ENCODE data around the gene ZNRD2.

Gene ZNRD2

DNA sequence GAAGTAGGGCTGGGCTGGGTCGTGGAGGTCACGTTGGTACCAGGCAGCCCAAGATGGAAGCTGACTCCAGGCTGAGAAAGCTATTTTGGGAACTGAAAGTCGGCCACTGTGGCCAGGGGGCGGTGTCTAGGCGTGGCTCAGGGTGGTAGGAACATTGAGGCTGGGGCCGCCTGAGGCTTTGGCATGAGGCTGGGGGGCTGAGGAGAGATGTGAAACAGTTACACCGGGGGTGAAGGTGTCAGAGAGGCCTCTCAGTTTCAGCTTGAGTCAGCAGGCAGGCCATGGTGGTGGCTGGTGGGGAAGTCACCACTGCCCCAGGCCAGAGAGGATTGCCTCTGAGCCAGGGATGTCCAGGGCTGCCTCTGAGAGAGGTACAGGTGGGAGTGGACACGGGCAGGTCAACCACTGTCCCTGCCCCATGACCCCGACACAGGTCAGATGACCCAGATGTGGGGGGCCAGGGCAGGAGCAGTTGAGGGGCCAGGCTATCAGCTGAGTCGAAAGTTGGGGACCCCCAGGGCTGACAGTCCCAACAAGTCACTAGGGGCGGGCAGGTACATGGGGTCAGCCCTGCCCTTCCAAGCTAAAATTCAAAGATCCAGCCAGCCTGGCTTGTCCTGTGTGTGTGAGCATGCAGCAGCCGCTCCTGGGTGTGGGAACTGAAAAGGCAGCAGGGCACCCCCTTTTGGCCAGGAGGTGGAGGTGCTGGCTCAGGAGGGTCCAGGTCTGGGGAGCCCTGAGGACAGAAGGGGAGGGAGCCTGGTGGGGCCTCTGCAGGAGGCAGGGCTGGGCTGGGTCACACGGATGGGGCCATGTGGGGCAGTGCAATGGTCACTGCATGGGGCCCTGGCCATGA lies 18.1 kb downstream of the ZNRD2 start:
- DNase-seq (ENCODE audit: low spot score) = peak; percentile 81

DNA sequence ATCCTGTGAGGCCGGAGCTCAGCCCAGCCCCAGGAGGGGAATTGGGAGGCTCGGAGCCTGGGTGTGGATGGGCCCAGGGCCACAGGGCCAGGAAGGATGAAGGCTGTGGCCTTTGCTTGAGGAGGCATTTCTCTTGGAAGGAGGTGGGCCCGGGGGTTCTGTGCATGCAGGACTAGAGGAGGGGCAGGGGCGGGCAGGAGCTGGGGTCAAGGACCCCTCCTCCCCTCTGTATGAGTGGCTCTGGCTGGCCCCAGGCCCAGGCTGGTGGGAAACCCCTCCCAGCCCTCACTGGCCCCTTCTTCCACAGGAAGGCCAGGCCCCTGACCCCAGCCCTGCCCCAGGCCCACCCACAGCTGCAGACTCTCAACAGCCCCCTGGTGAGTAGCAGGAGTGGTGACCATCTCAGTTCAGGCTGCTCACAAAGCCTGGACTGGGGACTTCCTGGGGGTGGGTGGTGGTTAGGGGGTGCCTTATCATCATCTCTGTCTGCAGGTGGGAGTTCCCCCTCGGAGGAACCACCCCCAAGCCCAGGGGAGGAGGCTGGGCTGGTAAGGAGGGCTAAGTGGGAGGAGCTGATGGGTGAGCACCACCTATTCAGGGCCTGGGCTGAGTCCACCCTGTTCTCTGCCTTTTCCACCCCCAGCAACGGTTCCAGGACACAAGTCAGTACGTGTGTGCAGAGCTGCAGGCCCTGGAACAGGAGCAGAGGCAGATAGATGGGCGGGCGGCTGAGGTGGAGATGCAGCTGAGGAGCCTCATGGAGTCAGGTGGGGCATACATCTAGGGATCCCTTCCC lies 19.4 kb downstream of the ZNRD2 start:
- no peak for DNase-seq (ENCODE audit: low spot score)

DNA sequence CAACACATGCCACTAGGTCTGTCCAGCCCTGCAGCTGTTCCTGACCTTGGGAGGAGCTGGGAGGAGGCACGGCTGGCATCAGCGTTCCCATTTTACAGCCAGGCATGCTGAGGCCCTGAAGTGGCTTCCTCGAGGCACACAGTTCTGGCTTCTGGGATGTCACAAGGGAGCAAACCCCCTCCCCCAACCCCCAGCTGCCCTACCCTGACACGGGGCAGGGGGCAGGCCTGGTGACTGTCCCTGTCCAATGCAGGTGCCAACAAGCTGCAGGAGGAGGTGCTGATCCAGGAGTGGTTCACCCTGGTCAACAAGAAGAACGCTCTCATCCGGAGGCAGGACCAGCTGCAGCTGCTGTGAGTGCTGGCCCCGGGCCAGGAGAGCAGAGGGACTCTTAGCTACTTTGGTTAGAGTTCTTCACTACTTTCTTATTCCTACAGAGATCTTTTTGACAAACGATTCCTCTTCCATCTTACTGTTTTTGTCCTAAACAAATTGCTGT lies 20.0 kb downstream of the ZNRD2 start:
- DNase-seq (ENCODE audit: low spot score) = no peak

DNA sequence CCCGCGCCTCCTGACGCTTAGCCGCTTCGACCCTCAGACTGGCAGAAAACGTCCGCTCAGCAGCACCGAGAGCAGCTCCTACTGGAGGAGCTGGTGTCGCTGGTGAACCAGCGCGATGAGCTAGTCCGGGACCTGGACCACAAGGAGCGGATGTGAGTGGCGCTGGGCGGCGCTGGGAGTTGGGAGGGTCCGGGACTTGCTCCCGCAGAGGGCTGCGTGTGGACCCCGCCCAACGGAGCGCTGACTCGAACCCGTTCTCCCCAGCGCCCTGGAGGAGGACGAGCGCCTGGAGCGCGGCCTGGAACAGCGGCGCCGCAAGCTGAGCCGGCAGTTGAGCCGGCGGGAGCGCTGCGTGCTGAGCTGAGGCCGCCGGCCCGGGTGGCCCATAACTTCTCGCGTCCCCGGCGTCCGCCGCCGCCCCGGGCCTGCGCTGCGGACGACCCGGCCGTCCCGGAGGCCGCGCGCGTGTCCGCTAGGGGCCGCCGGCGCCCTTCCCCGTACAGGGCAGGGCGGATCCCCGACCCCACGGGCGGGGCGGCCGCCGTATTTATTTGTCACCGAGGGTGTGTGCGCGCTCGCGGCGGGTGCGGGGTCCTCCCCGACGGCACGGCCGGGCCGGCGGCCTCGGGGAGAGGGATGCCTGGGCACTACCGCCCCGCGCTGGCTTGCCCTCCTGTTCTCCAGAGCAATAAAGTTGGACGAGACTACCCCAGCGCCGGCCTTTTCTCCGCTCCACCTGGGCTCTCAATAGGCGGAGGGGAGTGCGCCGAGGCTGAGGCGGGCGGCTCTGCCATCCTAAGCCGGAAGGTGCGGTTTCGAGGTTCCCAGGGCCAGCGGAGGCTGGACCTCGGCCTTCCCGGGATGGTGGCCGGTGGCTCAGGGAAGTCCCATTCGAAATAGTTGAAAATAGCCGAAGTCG lies 21.9 kb downstream of the ZNRD2 start:
- DNase-seq (ENCODE audit: low spot score) = peak; percentile 80

DNA sequence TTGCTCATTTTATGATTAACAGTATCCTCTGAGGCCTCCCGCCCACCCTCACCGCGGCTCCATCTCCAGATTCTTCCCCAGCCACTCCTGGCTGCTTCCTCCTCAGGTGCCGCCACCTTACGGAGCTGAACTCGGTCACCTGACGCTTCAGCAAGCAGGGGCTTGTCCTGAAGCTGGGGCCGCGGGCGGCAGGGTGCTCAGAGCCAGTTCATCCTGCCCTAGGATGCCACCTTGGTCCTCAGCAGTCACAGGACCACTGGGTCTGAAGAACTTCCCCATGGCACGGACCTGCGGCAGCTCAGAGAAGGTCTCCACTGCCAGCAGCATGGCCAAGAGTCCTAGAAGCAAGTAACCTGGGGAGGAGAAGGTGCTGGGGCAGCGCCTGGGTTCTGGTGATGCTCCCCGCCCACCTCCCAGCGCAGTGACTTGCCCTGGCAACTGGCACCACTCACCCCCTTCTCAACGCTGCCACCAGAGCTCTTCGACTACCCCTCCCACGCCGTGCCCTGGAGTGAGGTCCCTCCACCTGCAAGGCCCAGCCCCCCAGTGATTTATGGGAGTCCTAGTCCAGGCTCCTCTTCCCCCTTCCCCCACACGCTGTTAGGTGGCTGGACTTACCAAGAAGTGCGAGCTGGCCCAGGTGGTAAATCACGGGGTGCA lies 22.7 kb downstream of the ZNRD2 start:
- no peak for DNase-seq (ENCODE audit: low spot score)

DNA sequence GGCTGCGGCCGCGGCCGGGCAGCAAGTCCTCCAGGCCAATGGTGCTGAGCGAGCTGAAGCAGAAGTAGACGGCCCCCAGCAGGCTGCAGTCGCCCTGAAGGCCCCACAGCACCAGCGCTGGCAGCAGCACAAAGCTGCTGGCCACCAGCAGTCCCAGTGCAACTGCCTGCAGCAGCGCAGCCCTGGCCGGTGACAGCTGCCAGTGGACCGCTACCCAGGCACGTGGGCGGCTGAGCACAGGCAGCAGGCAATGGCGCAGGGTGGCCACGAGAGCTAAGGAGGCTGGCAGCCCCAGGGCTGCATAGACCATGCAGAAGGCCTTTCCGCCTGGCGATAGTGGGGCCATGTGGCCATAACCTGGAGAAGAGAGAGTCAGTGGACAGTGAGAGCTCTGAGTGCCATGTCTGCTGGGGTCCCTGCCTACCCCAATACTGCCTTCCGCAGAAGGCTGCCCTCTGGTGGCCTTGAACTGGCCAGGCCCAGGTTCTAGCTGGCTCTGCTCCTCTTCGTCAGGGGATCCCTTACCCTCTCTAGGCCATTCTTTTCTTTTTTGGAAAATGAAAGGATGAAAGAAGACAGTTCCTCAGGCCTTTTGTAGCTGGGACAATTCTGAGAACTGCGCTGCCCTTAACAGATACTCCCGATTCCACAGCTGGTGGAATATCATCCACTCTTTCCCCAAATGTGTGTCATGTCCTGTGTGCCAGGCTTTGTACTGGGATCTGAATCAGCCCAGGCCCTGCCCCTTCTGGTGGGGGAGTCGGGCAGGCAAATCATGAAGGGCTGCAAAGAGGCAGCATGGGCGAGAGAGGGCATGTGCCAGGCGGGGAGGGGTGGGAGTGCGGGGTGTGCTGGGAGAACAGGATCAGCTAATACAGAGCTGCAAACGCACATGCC lies 23.5 kb downstream of the ZNRD2 start:
- DNase-seq (ENCODE audit: low spot score) = peak; percentile 83

DNA sequence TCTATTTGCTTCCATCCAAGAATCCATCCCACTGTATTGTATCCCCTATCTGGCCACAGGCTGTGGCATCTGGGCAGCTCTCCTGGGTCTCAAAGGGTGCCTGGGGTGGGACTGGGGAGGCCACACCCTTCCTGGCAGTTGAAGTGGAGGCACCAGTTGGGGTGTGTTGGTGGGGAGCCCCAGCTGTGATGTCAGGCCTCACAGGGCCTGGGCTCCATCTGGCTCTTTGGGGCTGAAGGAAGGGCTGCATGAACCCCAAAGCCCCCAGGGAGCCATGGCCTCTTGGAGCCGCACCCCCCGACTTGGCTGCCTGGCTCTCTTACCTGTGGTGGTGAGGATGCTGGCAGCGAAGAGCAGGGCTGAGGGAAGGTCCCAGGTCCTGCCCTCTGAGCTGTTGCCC lies 24.9 kb downstream of the ZNRD2 start:
- DNase-seq (ENCODE audit: low spot score) = no peak

DNA sequence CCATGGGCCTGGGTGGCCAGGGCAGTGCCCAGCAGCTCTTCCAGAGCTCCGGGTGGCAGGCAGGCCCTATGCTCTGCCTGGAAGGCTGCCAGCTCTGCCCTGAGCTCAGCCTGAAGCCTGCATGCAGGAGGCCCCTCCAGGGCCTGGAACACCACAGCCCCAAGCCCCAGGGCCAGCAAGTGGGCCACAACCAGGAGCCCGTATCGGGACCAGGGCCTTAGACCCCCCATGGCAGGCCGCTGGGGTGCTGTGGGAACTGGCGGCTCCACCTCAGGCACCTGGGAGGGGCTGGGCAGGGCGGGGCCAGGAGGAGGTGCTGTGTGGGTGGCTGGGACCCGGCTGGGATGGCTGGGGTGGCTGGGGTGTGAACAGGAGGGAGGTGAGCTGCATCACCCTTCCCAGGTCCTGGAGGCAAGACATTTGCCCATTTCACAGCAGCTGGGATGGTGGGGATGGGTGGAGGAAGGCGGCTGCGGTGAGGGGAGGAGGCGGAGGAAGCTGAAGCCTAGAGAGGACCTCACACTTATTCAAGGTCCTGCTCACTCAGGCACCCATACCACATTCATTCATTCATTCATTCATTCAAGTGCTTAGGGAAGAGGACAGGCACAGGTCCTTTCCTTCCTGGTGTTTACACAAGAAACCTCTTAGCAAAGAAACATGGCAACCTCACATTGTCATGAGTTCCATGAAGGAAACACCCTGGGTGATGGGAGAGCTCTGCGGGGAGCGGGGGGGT lies 25.4 kb downstream of the ZNRD2 start, which contains the start of gene KCNK7:
KCNK7 (minus strand) TSS at position 258 of the 739 bp plus-strand sequence; CDS start at position 230, 28 bp downstream.
- DNase-seq (ENCODE audit: low spot score) = no peak

DNA sequence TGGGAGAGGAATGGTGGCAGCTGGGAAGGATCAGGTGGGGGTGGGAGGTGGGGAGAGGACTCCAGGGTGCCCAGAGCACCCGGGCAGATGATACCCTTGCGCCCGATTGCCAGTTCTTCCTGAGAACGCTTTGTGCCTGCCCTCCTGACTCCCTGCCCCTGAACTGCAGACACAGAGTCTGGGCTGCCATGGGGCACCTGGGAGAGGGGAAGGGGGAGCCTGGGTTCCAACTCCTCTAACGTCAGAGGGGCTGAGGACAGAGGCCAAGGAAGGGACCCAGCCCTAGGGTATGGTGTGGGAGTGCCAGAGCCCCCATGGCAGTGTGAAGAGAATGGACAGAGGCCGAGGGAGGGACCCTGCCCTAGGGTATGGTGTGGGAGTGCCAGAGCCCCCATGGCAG lies 26.2 kb downstream of the ZNRD2 start:
- DNase-seq (ENCODE audit: low spot score) = no peak

DNA sequence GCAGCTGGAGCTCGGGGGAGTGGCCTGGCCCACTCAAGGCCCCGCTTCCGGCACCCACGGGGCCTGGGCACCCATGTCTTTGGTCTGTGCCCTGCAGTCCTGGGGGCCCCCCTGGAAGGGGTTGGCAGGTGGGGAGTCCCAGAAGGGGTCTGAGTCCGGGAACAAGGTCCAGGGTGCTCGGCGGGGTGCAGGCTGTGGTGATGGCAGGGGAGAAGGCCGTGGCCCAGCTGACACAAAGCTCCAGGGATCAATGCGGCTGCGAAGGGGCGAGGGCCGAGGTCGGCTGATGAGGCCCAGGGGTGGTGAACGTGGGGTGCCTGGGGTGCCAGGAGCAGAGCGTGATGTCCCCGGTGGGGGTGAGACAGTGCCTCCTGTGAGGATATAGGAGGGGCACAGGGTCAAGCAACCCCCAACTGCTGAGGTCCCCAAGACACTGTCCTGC lies 28.0 kb downstream of the ZNRD2 start:
- DNase-seq (ENCODE audit: low spot score) = no peak

DNA sequence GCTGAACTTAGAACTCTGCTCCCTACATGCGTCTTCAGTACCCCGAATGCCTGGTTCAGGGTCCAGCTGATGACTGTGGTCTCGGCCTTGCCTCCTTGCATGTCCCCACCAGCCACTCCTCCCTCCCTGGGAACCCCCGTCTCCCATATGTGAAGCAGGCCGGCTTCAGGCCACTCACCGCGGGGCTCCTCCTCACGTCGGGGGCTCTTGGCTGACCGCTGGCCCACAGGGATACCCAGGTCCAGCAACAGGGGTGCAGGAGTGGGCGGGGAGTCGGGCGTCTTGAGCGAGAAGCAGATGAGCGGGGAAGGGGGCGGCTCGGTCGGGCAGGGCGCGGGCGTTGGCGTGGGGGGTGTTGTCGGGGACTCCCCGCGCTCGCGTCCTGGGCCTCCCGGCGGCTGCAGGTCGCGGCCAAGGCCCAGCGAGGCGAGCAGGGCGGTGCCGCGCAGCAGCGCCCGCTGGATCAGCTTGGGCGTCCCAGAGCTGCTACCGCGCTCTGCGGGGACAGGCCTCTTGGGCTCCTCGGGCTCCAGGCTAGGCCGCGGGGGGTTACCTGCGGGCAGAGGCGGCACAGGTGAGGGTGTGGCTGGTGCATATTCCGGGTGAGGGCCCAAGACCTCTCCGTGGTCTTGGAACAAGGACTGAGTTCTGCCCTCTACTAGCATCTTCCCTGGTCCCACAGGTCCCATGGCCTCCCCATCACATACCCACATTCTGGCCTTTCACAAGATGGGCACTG lies 29.1 kb downstream of the ZNRD2 start:
- DNase-seq (ENCODE audit: low spot score) = no peak

DNA sequence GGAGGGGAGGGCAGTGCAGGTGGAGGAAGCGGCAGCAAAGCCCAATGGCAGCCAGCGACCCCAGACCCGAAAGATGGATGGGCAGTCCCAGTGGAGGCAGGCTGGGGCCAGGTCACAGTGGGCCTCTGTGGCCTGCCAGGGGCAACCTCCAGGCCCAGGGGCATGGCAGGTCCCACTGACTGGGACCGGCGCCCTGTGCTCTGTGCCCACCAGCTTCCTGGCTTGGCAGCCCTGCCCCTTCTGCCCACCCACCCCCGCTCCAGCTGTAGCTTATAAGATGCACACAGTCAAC lies 29.6 kb downstream of the ZNRD2 start:
- no peak for DNase-seq (ENCODE audit: low spot score)

DNA sequence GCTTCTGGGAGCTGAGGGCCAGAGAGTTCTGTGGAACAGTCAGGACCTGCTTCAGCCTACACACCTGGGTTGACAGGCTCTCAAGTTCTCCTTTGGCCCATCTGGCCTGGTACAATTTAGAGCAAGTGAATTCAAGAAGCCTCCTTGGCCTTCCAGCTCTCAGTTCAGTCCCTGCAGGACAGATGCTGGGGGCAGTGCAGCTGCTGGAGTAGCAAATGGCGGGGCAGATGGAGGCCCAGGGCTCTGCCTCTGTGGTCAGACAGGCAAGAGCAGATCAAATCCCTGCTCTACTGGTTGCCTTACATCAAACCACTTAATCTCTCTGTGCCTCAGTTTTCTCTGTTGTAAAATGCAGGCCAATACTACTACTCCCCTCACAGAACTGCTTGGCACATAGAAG lies 34.0 kb downstream of the ZNRD2 start:
- no peak for DNase-seq (ENCODE audit: low spot score)

DNA sequence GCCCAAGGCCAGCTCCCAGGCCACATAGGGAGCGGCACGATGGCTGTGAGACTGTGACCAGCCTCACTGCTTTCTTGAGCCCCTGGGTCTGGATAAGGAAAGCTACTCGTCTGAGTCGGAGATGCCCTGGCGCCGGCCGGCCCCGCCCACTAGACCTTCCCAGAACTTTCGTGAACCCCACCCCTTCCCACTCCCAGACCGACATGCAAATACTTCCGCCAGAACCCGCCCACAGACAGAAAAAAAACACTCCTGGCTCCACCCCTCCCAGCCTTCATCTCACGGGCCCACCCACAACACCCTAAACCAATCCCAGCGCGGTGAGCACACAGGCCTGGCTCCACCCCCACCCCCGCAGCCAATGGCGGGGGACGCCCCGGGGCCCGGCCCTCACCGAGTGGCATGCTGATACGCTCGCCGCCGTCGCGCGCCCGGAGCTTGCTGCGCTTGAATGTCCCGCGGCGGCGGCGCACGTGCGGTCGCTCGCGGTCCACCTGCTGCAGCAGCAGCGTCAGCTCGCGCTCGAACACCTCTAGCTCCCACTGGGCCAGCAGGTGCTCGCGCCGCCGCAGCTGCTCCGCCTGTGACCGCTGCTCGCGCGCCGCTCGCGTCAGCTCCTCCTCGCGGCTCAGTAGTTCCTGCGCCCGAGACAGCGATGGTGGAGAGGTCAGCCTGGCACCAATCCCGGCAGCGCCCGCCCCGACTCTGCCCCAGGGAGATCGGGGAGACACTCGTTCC lies 36.8 kb downstream of the ZNRD2 start:
- peak; percentile 99 for DNase-seq (ENCODE audit: low spot score)

DNA sequence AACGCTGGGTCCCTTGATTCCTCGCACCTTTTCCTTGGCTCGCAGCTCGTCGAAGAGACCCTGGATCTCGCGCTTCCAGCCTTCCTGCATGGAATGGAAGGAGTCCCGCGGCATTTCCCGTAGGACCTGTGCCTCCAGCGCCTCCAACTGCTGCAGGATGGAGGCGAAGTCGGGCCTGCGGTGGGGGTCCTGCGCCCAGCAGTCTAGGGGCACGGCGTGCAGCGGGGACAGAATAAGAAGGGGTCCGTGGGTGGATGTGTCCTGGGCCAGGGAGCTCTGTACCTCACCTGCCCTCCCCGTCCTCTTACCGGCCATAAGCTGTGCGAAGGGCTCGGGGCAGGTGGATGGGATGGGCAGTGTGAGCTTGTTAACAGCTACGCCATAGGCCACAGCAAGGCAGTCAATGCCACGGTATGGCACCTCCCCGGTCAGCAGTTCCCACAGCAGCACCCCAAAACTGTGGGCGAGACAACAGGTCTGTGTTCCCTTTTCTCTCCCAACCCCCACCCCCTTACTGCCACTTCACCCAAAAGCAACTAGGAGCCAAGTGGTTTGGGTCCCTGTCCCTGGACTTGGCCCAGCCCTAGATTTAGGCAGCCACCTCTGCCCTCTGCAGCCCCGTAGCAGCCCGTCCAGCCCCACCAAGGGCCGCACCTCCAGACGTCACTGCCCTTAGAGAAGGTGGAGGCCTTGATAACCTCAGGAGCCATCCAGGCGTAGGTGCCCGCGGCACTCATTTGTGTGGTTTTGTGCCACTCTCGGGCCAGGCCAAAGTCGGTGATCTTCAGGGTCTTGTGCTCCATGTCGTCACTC lies 37.5 kb downstream of the ZNRD2 start:
- DNase-seq (ENCODE audit: low spot score) = no peak

DNA sequence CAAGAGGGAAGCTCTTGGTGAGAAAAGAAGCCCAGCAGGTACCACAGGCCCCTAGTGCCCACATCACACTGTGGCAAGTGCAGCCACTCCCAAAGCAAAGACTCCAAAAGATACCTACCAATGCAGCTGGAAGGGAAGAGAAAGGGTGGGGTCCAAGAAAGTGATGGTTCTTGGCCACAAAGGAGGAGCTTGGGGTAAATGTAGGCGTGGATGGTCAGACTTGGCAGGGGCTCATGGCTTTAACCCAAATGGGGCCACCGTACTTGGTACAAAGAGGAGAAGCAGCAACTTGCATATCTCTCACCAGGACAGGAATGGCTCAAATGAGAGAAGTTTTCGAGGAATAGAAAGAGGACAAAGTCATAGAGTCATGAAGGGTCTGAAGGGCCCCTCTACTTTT lies 39.0 kb downstream of the ZNRD2 start:
- DNase-seq (ENCODE audit: low spot score) = no peak

DNA sequence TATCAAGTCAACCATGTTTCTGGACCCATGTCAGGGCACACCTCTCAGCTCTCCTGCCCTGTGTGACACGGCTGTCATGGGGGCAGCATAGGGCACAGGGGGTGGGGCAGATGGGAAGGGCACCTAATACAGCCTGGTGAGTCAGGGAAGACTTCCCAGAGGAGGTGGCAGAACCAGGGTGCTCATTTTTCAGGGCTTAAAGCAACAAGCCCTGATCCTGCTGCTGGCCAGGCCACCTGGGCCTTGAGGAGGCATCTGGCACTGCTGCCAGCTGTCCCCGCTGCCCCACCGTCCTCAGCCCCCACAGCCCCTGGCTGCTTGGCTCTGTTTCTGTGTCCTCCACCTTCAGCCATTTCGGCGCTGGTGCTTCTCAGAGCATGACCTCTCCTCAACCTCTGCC lies 39.4 kb downstream of the ZNRD2 start:
- DNase-seq (ENCODE audit: low spot score) = no peak
